Effector memory CD8-positive, alpha-beta T cell (primary cell): ENCODE results near the gene EEF1AKMT4.

ENCODE experiments used
- ATAC-seq: fragments of 150-1000 bp; cut with Tn5 transposase; replicated peaks from 2 replicates; pipeline ENCODE4 v1.10.0; 2021; ENCODE audit warnings: mild to moderate bottlenecking, moderate library complexity
- DNase-seq, 3 experiments: peaks; one replicate each; pipeline ENCODE4 v3.0.0; 2021
- H3K27ac Mint-ChIP-seq, 2 donors: one replicate each; pipeline ENCODE4 v1.8.0; 2022; ENCODE audit warnings: mild to moderate bottlenecking in 2 of 2, mixed read lengths in 2 of 2, moderate library complexity in 2 of 2
- H3K27me3 Mint-ChIP-seq, 2 donors: one replicate each; pipeline ENCODE4 v1.8.0; 2022; ENCODE audit warnings: mixed read lengths in 2 of 2
- H3K36me3 Mint-ChIP-seq: one replicate; pipeline ENCODE4 v1.8.0; 2022; ENCODE audit warnings: mild to moderate bottlenecking, moderate library complexity, mixed read lengths; ENCODE audit not compliant: insufficient read depth
- H3K4me1 Mint-ChIP-seq, 2 donors: one replicate each; pipeline ENCODE4 v1.8.0; 2022; ENCODE audit warnings: low read depth in 2 of 2, mixed read lengths in 2 of 2
- H3K4me3 Mint-ChIP-seq, 2 donors: one replicate each; pipeline ENCODE4 v1.8.0; 2022; ENCODE audit warnings: mild to moderate bottlenecking in 2 of 2, mixed read lengths in 2 of 2, moderate library complexity in 2 of 2
- H3K9me3 Mint-ChIP-seq, 2 donors: one replicate each; pipeline ENCODE4 v1.8.0; 2022; ENCODE audit warnings: mixed read lengths in 2 of 2

Gene EEF1AKMT4

DNA sequence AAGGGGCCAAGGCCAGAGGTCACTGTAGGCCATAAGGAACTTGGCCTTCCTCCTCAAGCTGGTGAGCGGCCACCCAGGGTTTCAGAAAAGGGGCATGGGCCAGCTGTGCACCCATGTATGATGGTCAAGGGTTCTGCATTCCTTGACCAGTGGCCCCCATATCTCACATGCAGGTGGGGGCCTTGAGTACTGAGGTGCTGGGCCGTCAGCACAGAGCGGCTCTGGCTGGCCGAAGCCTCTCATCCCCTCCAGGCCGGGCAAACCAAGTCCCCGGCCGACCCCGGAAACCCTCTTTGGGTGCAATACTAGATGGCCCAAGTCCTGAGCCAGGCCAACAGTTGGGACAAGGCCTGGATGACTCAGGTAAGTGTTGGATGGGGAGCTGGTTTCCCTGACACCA, 10.3 kb upstream of the EEF1AKMT4 start:
- ATAC-seq = no peak
- DNase-seq = no peak
- Mint-ChIP-seq H3K4me3 (no peak overlapping the region), H3K36me3 (peaks cover 14% of the 10 kb centered on the region), H3K27ac (no peak overlapping the region), H3K4me1 (no peaks in the 10 kb centered on the region), H3K9me3 (no peaks in the 10 kb centered on the region), H3K27me3 (peaks cover 0 to 4% of the 10 kb centered on the region in 2 donors)

DNA sequence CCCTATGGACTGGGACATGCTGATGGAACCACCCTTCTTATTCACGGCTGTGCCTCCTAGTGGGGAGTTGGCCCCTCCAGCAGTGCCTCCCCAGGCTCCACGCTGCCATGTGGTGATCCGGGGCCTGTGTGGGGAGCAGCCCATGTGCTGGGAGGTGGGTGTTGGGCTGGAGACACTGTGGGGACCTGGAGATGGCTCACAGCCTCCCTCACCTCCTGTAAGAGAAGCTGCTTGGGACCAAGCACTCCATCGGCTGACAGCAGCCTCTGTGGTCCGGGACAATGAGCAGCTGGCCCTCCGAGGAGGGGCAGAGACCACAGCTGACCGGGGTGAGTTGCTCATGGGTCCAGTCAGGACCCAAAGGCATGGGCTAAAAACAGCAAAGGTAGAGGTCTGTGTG, 9.8 kb upstream of the EEF1AKMT4 start:
- Mint-ChIP-seq H3K27me3 (no peaks in the 10 kb centered on the region), H3K4me3 (no peak overlapping the region), H3K27ac (no peak overlapping the region), H3K4me1 (peaks cover 0 to 2% of the 10 kb centered on the region in 2 donors), H3K9me3 (no peaks in the 10 kb centered on the region), H3K36me3 (peaks cover 19% of the 10 kb centered on the region)
- no peak for ATAC-seq
- no peak for DNase-seq

DNA sequence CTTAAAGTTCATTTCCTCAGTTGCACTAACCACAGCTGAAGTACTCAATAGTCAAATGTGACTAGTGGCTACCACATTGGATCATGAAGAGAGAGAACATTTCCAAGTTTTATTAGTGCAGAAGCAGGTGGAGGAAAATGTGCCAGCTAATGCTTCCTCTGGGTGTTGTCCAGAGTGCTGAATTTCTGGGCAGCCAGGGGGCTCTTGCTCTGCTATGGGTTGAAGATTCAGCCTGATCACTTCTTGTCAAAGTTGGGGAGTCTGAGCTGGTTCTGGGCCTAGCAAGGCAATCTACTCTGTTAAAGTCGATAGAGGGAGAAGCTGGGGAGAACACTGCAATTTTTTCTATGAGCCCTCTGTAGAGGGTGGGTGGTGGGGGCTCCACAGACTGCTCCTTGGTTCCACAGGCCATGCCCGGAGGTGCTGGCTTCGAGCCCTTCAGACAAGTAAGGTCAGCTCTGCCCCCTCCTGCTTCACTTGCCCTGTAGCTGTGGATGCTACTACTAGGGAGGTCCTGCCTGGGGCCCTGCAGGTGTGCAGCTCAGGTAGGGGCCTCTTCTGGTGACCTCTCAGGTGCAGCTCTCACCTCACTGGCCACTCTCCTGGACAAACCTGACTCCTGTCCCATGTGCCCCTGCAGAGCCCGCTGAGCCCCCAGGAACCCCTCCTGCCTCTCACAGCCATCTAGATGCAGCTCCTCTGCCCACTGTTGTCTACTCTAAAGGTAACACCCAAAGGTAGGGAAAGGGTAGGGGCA, 8.9 kb upstream of the EEF1AKMT4 start:
- peaks cover 0 to 7% of the 10 kb centered on the region in 2 donors for H3K4me1 Mint-ChIP-seq
- no peaks in the 10 kb centered on the region for H3K9me3 Mint-ChIP-seq
- ATAC-seq (no peak), DNase-seq (no peak)
- H3K27ac Mint-ChIP-seq = no peak overlapping the region
- H3K4me3 Mint-ChIP-seq = no peak overlapping the region
- peaks cover 20% of the 10 kb centered on the region for H3K36me3 Mint-ChIP-seq
- no peaks in the 10 kb centered on the region for H3K27me3 Mint-ChIP-seq

DNA sequence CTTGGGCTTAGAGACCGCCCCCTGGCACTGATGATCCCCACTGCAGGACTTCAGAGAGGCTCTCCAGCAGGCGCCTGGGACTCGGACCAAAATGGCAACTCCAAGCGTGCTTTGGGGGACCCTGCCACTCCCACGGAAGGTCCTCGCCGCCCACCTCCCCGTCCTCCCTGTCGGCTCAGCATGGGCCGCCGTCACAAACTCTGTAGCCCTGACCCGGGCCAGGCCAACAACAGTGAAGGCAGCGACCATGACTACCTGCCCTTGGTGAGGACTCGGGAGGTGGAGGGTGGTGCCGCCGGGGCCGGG, 8.4 kb upstream of the EEF1AKMT4 start:
- Mint-ChIP-seq H3K27me3 (no peaks in the 10 kb centered on the region), H3K4me1 (peaks cover 4 to 10% of the 10 kb centered on the region in 2 donors), H3K9me3 (no peaks in the 10 kb centered on the region), H3K4me3 (no peak overlapping the region), H3K27ac (no peak overlapping the region), H3K36me3 (peaks cover 20% of the 10 kb centered on the region)
- DNase-seq (no peak), ATAC-seq (no peak)

DNA sequence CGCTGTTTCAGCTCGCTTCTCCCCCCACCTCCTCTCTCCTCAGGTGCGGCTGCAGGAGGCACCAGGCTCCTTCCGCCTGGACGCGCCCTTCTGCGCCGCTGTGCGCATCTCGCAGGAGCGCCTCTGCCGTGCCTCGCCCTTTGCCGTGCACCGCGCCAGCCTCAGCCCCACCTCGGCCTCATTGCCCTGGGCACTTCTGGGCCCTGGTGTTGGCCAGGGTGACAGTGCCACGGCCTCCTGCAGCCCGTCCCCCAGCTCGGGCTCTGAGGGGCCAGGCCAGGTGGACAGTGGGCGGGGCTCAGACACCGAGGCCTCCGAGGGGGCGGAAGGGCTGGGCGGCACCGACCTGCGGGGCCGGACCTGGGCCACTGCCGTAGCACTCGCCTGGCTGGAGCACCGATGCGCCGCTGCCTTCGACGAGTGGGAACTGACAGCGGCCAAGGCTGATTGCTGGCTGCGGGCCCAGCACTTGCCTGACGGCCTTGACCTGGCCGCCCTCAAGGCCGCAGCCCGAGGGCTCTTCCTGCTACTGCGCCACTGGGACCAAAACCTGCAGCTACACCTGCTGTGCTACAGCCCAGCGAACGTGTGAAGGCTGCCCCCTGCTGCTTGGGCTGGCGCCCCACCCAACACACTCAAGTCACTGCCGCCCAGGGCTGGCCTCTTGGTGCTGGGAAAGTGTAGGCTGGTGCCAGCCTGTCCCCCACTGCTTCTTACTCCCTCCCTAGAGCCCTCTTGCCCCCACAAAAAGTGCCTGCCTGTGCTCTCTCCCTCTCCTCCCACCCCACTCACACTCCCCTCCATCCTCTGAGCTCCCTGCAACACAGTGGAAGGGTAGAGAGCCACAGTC, 7.8 kb upstream of the EEF1AKMT4 start:
- no peak for ATAC-seq
- Mint-ChIP-seq H3K4me1 (peaks cover 6 to 11% of the 10 kb centered on the region in 2 donors), H3K27ac (no peak overlapping the region), H3K27me3 (no peaks in the 10 kb centered on the region), H3K9me3 (no peaks in the 10 kb centered on the region), H3K36me3 (peaks cover 20% of the 10 kb centered on the region), H3K4me3 (no peak overlapping the region)
- DNase-seq = no peak

DNA sequence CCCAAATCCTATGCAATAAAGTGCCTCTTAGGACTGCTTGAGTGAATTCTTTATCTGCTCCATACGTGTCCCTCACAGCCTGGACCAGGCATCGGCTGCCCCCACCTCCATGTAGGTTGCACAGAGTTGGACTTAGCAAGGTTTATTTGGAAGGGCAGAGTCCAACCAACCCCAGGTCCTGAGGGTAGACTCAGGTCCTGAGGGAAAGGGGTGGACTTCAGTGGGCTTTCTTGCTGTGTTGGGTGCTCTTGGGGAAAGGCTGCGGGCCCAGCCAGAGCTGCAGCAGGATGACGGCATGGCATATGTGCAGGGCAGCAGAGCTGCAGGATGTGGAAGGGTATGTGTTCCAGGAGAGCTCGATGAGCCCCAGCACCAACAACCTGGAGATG, 7.2 kb upstream of the EEF1AKMT4 start:
- H3K9me3 Mint-ChIP-seq = no peaks in the 10 kb centered on the region
- no peak for DNase-seq
- peaks cover 25% of the 10 kb centered on the region for H3K36me3 Mint-ChIP-seq
- no peak for ATAC-seq
- no peaks in the 10 kb centered on the region for H3K27me3 Mint-ChIP-seq
- H3K27ac Mint-ChIP-seq = no peak overlapping the region
- H3K4me3 Mint-ChIP-seq = no peak overlapping the region
- H3K4me1 Mint-ChIP-seq = peaks cover 6 to 11% of the 10 kb centered on the region in 2 donors

DNA sequence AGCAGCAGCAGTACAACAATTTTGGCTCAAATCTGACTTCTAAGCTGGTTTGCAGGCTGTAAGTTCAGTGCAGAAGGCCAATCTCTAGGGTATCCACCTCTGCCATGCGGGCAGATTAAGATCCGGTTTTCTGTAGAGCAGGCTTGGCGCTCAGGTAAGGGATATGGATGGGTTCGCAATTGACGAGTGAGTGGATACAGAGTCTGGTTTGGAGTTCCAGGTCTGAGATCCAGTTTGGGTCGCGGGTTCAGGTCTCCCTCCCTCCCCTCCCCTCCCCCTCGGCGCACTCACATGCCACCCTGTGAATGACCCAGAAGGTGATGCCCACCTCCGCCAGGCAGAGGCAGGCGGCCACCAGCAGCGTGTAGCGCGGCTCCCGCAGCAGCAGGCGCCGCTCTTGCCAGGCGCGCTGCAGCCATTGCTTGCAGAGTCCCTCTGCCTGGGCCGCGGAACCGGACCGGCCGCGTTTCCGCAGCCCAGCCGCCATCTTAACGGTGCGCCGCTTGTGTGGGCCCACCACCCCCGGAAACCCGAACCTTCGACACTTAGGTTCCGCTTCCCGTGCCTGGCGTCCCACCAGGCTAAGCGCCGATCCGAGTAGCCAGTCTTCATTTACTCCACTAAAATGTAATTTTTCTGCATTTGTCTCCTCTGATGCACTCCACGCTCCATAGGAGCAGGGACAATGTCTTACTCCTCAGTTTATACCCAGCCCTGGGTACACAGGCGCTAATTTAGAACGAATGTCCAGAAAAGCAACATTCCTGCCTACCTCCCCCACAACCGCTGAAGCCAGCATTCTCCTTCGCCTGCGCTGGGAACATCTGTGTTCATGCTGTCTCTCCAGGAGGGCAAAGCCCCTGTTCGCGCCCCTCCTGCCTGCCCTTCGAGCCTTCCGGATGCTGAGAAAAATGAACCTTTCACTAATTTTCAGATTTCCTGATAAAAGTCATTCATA, 739 bp upstream of the EEF1AKMT4 start, which contains the start of gene ALG3:
TSS of gene ALG3 (minus strand) at position 509 of the 958 bp plus-strand sequence. CDS start at position 487, 22 bp downstream.
- ATAC-seq (peak; percentile 52), DNase-seq (peak; percentile 86 to 90 (median 87))
- H3K9me3 Mint-ChIP-seq = no peaks in the 10 kb centered on the region
- H3K4me3 Mint-ChIP-seq = peak within 1 kb of the TSS; percentile 98 to 100
- peaks cover 18 to 23% of the 10 kb centered on the region in 2 donors for H3K4me1 Mint-ChIP-seq
- H3K27ac Mint-ChIP-seq = peak within 1 kb of the TSS; percentile 92 to 97
- peaks cover 31% of the 10 kb centered on the region for H3K36me3 Mint-ChIP-seq
- no peaks in the 10 kb centered on the region for H3K27me3 Mint-ChIP-seq

DNA sequence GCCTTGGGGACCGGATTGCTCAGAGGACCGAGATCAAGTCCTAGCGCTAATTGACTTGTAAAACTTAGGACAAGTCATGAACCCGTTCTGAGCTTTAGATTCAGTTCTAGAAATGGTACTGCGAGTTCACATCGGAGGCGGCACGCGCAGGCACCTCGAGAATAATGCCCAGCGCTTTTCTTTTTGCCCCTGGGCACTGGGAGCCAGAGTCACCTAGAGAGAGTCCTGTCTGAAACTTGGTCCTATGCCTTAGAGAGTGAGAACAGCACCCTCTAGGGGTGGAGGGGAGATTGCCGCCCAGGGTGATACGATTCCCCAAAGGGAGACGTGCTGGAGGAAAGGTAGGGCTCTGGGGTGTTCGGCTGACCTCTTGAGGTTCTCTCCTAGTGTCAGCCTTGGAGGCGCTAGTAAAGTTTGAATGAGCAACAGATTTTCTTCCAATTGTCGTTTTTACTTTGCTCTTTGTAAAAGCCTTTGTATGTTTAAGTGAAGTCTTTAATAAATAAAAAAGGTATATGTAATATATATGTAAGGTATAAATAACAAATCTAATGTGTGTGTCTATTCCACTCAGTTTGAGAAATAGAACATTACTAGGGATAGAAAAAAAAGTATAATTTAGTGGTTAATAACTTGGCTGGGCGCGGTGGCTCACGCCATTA, 826 bp downstream of the EEF1AKMT4 start:
- peaks cover 16 to 18% of the 10 kb centered on the region in 2 donors for H3K4me1 Mint-ChIP-seq
- H3K27me3 Mint-ChIP-seq = no peaks in the 10 kb centered on the region
- ATAC-seq = peak; percentile 62
- H3K4me3 Mint-ChIP-seq = peak overlapping the region; percentile 98 to 100
- peak; percentile 88 to 93 (median 90) for DNase-seq
- peaks cover 24% of the 10 kb centered on the region for H3K36me3 Mint-ChIP-seq
- H3K9me3 Mint-ChIP-seq = no peaks in the 10 kb centered on the region
- H3K27ac Mint-ChIP-seq = peak overlapping the region in 1 of 2 donors; percentile 97

DNA sequence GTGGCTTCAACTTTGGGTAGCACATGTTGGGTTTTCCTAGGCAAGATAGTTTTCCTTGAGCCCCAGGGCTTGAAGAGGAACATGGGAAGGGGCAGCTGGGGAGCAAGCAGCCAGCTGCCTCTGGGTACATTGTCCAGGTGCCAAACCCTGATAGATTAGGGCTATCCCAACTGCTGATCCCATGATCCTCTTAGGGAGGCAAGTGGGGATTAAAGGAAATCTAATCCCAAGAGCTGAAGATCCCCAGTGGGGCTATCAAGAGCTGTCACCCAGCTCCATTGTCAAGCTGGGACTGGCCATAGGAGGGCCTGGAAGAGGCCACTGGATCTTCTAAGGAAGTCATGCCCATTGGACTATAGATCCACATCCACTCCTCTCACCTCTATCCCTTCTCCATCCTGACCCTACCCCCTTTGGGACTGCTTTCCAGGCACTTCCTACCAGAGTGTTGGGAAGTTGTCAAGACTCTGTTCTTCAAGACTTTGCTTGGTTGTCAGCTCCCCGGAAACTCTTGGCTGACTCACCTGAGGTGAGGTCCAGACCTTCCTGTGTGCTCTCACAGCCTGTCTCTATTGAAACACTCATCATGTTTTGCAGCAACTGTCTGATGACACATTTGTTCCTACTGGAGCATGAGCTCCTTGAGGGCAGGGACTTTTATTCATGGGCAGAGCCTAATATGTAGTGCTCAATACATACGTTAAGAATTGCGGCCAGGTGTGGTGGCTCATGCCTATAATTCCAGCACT, 6.0 kb downstream of the EEF1AKMT4 start:
- H3K27me3 Mint-ChIP-seq = no peaks in the 10 kb centered on the region
- peaks cover 5 to 6% of the 10 kb centered on the region in 2 donors for H3K4me1 Mint-ChIP-seq
- no peaks in the 10 kb centered on the region for H3K9me3 Mint-ChIP-seq
- ATAC-seq = no peak
- H3K4me3 Mint-ChIP-seq = no peak overlapping the region
- peaks cover 9% of the 10 kb centered on the region for H3K36me3 Mint-ChIP-seq
- no peak overlapping the region for H3K27ac Mint-ChIP-seq
- DNase-seq = no peak

DNA sequence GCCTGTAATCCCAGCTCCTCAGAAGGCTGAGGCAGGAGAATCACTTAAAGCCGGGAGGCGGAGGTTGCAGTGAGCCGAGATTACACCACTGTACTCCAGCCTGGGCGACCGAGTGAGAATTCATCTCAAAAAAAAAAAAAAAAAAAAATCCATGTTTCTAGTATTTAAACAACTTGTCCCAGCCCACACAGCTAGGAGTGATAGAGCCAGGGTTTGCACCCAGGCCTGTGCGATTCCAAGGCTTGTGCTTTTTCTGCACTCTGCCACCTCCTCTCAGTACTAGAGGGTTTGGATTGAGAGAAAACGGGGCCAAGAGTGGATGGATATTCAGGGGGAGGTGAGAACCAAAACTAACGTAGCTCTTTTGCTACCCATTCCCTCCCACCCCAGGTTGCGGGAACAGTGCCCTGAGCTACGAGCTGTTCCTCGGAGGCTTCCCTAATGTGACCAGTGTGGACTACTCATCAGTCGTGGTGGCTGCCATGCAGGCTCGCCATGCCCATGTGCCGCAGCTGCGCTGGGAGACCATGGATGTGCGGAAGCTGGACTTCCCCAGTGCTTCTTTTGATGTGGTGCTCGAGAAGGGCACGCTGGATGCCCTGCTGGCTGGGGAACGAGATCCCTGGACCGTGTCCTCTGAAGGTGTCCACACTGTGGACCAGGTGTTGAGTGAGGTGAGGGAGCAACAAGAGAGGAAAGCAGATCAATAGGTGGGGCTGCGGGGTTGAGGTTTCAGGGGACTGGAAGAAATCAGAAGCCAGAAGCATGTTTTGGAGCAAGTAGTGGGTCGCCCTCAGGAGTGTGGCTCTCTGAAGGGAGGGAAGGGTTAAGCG, 7.8 kb downstream of the EEF1AKMT4 start:
- H3K36me3 Mint-ChIP-seq = peaks cover 12% of the 10 kb centered on the region
- DNase-seq (no peak), ATAC-seq (no peak)
- H3K9me3 Mint-ChIP-seq = no peaks in the 10 kb centered on the region
- no peak overlapping the region for H3K27ac Mint-ChIP-seq
- no peaks in the 10 kb centered on the region for H3K27me3 Mint-ChIP-seq
- H3K4me3 Mint-ChIP-seq = peak overlapping the region; percentile 0 to 21
- peaks cover 15 to 16% of the 10 kb centered on the region in 2 donors for H3K4me1 Mint-ChIP-seq

DNA sequence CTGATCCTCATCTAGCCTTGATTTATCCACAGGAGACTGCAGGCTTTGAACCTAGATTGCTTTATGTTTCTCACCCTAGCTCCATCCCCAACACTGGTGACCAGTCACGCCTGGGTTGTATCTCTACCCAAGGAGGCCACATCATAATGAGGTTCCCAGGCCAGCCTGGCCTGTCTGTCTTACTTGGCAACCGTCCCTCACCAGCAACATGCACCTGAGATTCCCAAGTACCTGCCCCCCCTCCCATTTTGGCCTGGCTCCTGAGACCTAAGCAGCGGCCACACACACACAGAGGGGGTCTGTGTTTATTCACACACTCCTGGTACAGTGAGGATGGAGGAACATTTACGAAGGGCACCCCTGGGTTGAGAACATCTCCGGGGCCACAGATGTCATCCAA, 9.5 kb downstream of the EEF1AKMT4 start:
- Mint-ChIP-seq H3K4me1 (peaks cover 20% of the 10 kb centered on the region in 2 donors), H3K4me3 (peak overlapping the region; percentile 63 to 80), H3K27ac (no peak overlapping the region), H3K27me3 (no peaks in the 10 kb centered on the region), H3K36me3 (peaks cover 12% of the 10 kb centered on the region), H3K9me3 (no peaks in the 10 kb centered on the region)
- ATAC-seq = no peak
- DNase-seq = no peak
